PC-9 (cell line): ENCODE results near the gene VSX2.

ENCODE experiments used
- EZH2 ChIP-seq: fragments of 200-600 bp; sonication (generic); IDR thresholded peaks from 2 replicates; pipeline ENCODE4 v1.8.0; 2017; ENCODE audit warnings: antibody characterized with exemption, low read depth
- TF ChIP-seq, protein P1 (sequence below): fragments of 200-600 bp; sonication (generic); conservative IDR thresholded peaks from 2 replicates; pipeline ENCODE4 v1.6.1; 2017; ENCODE audit warnings: mixed run types, antibody characterized with exemption, mild to moderate bottlenecking, moderate library complexity

- no peak for TF ChIP-seq EZH2
- TF ChIP-seq, protein P1, sequence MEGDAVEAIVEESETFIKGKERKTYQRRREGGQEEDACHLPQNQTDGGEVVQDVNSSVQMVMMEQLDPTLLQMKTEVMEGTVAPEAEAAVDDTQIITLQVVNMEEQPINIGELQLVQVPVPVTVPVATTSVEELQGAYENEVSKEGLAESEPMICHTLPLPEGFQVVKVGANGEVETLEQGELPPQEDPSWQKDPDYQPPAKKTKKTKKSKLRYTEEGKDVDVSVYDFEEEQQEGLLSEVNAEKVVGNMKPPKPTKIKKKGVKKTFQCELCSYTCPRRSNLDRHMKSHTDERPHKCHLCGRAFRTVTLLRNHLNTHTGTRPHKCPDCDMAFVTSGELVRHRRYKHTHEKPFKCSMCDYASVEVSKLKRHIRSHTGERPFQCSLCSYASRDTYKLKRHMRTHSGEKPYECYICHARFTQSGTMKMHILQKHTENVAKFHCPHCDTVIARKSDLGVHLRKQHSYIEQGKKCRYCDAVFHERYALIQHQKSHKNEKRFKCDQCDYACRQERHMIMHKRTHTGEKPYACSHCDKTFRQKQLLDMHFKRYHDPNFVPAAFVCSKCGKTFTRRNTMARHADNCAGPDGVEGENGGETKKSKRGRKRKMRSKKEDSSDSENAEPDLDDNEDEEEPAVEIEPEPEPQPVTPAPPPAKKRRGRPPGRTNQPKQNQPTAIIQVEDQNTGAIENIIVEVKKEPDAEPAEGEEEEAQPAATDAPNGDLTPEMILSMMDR, result no peak
These were observed 70.1 kb downstream of the VSX2 start for GRCh38 chr14:74309125-74310022.
